Endothelial cell of umbilical vein (primary cell): Measurements from ENCODE around the gene CSNK1G3.

Source experiments
- GATA2 ChIP-seq: IDR thresholded peaks from 2 replicates; pipeline ENCODE4 v1.7.0; 2011; ENCODE audit warnings: low read depth, mild to moderate bottlenecking, moderate library complexity, mixed read lengths, low read length; ENCODE audit not compliant: insufficient read length, insufficient read depth
- POLR2A ChIP-seq: IDR thresholded peaks from 2 replicates; pipeline ENCODE4 v1.6.1; 2012; ENCODE audit warnings: low read depth, mild to moderate bottlenecking, control low read depth, low read length
- POLR2AphosphoS5 ChIP-seq: IDR thresholded peaks from 2 replicates; pipeline ENCODE4 v1.6.1; 2012; ENCODE audit warnings: low read depth, mild to moderate bottlenecking, control low read depth, low read length, moderate library complexity; ENCODE audit not compliant: insufficient read depth
- TF ChIP-seq, protein P1 (sequence below), 2 donors: IDR thresholded peaks; 1 replicate in 1 of 2; 2 replicates in 1 of 2; pipeline ENCODE4 v1.5.1; 2011; ENCODE audit warnings: low read length in 2 of 2, mild to moderate bottlenecking in 2 of 2, moderate library complexity in 2 of 2, control low read depth in 1 of 2, inconsistent platforms in 1 of 2, low read depth in 1 of 2; ENCODE audit not compliant: insufficient read depth in 1 of 2; ENCODE audit errors: extremely low read depth in 1 of 2
- TF ChIP-seq, protein P2 (sequence below): IDR thresholded peaks from 2 replicates; pipeline ENCODE4 v1.6.1; 2011; ENCODE audit not compliant: insufficient read depth, insufficient read length

DNA sequence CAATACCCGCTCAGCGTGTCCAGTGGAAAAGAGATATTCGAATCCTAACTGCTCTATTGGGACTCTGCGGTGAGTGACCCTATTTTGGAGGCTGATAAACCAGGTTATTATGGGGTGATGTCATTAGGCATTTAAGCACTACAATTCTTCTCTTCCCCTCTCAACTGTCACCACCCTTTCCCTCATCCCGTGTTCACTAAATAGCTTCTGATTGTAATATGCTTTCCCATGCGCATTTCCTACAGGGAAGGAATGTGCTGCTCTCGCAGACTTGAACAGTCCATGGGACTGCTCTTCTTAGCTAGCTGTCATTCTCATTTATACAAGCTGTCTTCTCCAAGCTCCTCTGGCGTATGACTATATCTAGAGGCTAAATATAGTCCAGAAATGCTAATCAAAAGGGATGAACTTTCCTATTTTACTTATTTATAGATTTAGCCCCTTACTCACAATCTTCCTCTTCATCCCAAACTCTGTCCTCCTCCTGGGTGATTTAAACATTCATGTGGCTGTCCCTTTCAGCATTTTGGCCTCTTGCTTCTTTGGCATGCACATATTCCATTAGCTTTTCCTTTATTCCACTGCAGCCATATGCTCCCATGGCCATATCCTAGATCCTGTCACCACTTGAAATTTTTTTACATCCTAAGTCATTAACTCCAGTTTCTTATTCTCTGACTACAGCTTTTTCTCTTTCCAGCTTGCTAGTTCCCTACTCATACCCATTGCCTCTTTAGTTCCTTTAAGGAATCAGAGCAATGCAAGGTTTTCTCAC lies 39.6 kb upstream of the CSNK1G3 start:
- TF ChIP-seq, protein P1, sequence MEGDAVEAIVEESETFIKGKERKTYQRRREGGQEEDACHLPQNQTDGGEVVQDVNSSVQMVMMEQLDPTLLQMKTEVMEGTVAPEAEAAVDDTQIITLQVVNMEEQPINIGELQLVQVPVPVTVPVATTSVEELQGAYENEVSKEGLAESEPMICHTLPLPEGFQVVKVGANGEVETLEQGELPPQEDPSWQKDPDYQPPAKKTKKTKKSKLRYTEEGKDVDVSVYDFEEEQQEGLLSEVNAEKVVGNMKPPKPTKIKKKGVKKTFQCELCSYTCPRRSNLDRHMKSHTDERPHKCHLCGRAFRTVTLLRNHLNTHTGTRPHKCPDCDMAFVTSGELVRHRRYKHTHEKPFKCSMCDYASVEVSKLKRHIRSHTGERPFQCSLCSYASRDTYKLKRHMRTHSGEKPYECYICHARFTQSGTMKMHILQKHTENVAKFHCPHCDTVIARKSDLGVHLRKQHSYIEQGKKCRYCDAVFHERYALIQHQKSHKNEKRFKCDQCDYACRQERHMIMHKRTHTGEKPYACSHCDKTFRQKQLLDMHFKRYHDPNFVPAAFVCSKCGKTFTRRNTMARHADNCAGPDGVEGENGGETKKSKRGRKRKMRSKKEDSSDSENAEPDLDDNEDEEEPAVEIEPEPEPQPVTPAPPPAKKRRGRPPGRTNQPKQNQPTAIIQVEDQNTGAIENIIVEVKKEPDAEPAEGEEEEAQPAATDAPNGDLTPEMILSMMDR (IDR thresholded peaks at IDR 0.05; ENCODE audit: extremely low read depth in 1 of 2, insufficient read depth in 1 of 2, low read depth in 1 of 2, low read length in 2 of 2): no peak
- no peak for TF ChIP-seq GATA2
- no peak for TF ChIP-seq POLR2A
- no peak for TF ChIP-seq POLR2AphosphoS5
- TF ChIP-seq, protein P2, sequence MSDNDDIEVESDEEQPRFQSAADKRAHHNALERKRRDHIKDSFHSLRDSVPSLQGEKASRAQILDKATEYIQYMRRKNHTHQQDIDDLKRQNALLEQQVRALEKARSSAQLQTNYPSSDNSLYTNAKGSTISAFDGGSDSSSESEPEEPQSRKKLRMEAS: no peak
